ES-I3 (cell line): ENCODE measurements around the gene RBMS3.

Experiments
- H3K36me3 ChIP-seq: 2 replicates; pipeline ENCODE4 v1.6.1; 2013; ENCODE audit warnings: mild to moderate bottlenecking, low read length, control low read depth, moderate library complexity; ENCODE audit not compliant: insufficient read depth
- H3K4me1 ChIP-seq: 2 replicates; pipeline ENCODE4 v1.6.1; 2013; ENCODE audit warnings: mild to moderate bottlenecking, control low read depth, low read length; ENCODE audit not compliant: insufficient read depth
- H3K9ac ChIP-seq: 2 replicates; pipeline ENCODE4 v1.6.1; 2013; ENCODE audit warnings: low read depth, mild to moderate bottlenecking, low read length, moderate library complexity
- H3K9me3 ChIP-seq: 2 replicates; pipeline ENCODE4 v1.6.1; 2013; ENCODE audit warnings: mild to moderate bottlenecking, low read length, moderate library complexity; ENCODE audit not compliant: control insufficient read depth, insufficient read depth

The RBMS3 gene

DNA sequence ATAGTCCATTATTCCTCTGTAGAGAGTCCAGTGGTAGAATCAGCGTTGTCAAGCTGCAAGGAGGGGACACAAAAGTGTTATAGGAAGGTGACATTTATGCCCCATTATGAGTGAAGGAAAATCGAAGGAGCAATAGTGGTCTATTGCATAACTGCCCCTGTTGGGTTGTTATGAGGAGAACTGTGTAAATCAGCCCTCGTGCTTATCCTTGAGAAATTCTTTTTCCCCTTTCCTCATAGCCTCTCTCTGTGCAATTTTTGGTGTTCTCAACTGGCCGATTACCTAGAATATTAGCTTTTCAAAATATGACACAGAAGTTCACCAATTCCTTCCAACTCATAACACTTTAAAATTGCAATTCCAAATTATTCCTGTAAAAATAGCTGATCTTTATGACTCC lies 286.6 kb downstream of the RBMS3 start:
- H3K36me3 ChIP-seq: no peaks in the 10 kb centered on the region
- no peak overlapping the region for H3K9ac ChIP-seq
- no peaks in the 10 kb centered on the region for H3K4me1 ChIP-seq
- no peaks in the 10 kb centered on the region for H3K9me3 ChIP-seq

DNA sequence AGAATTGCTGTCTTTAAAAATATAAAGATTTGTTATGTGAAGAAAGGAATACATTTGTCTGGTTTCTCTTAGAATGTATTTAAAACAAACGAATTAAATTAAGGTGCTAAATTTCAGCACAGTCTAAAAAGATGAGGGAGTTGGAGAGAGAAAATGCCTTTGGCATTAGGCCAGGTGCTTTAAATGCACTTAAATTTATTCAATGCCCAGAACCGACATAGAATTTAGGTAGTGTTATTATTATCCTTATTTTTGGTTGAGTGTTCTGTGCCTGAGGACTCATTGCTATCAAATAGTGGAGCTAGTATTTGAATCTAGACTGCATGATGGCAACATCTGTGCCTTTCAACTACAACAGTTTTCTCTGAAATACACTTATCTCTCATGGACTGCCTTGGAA lies 287.5 kb downstream of the RBMS3 start:
- no peaks in the 10 kb centered on the region for H3K9me3 ChIP-seq
- H3K9ac ChIP-seq: no peak overlapping the region
- no peaks in the 10 kb centered on the region for H3K36me3 ChIP-seq
- H3K4me1 ChIP-seq: no peaks in the 10 kb centered on the region

DNA sequence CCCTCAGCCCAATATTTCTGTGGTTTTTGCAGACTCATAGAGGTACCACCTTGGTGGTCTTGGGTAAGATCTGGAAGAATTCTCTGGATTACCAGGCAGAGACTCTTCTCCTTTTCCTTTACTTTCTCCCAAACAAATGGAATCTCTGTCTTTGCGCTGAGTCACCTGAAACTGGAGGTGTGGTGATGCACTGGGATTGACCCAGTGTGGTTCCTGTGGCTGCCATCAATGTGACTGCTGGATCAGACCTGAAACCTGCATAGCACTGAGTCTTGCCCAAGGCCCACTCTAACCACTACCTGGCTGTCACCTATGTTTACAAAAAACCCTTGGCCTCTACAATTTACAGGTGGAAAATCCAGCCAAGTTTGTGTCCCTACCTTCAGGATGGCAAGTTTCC lies 295.3 kb downstream of the RBMS3 start:
- no peaks in the 10 kb centered on the region for H3K4me1 ChIP-seq
- no peaks in the 10 kb centered on the region for H3K9me3 ChIP-seq
- H3K9ac ChIP-seq: no peak overlapping the region
- no peaks in the 10 kb centered on the region for H3K36me3 ChIP-seq

DNA sequence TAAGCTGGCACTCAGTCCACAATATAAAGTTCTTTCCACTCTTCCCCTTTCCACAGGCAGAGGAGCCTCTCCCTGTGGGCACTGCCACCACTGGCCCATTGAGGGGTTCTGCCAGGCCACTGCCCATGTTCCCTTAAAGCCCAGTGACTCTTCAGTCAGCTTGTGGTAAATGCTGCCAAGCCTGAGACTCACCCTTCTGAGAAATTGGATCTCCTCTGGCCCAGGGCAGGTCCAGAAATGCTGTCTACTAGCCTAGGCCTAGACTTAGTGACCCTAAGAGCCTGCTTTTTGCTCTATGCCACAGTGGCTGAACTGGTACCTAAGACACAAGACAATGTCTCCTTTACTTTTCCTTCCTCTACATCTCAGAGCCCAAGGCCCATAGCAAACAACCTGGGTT lies 295.8 kb downstream of the RBMS3 start:
- no peak overlapping the region for H3K9ac ChIP-seq
- H3K36me3 ChIP-seq: no peaks in the 10 kb centered on the region
- no peaks in the 10 kb centered on the region for H3K4me1 ChIP-seq
- H3K9me3 ChIP-seq: no peaks in the 10 kb centered on the region

DNA sequence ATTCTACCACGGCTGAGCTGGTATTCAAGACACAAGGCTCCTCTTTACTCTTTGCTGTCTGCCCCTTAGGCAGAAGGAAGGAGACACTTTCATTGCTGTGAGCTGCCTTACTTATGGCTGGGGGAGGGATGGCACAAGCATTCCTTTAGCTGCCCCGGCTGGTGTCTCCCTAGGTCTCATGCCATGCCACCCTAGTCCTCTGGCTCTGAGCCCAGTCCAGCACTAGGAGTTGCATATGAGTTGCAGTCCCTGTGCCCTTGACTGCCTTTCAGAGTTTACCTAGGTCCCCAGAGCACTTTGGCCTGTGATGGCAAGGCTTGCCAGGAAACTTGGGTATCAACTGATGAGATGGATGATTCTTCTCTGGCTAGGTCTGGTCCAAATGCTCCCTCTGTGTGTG lies 296.4 kb downstream of the RBMS3 start:
- H3K9me3 ChIP-seq: no peaks in the 10 kb centered on the region

DNA sequence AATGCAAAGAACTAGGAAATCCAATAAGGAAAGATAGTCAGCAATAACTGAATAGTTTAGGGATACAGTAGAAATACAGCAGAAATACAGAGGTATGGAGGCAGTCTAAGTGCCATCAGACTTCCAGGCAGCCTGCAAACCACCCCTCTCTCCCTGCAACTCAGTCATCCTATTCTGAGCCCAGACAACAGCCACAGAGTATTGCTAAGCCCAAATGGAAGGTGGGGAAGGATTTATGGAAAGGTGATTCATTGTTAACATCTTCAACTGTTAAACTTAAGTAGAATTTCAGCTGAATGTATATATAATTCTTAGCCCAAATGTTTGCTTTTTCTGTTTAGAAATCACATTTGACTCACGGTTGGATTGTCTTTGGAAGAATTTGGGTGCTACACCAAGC lies 300.4 kb downstream of the RBMS3 start:
- no peaks in the 10 kb centered on the region for H3K9me3 ChIP-seq
- no peak overlapping the region for H3K9ac ChIP-seq
- no peaks in the 10 kb centered on the region for H3K36me3 ChIP-seq
- H3K4me1 ChIP-seq: no peaks in the 10 kb centered on the region

More for the DNA sequence above, 296.4 kb downstream of the RBMS3 start:
- Histone ChIP-seq H3K4me1 (no peaks in the 10 kb centered on the region), H3K36me3 (no peaks in the 10 kb centered on the region), H3K9ac (no peak overlapping the region)

DNA sequence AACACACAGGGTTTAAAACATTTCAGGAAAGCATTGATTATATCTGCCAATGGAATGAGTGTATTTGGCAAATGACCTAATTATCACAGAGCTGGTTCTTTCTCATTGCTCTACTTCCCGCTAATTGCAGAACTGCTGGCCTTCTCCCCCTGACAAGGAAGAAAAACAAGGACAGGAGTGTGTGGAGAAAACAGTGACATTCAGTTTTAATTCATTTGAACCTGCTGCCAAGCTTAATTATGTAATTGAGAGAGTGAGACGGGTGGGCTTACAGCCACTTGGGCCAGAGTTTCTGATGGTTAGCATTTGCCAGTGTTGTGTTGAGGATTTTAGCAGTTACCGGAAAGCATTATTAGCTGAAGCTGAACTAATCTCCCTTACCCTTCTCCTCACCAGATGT lies 301.4 kb downstream of the RBMS3 start:
- Histone ChIP-seq H3K36me3 (no peaks in the 10 kb centered on the region), H3K9ac (no peak overlapping the region), H3K9me3 (no peaks in the 10 kb centered on the region), H3K4me1 (no peaks in the 10 kb centered on the region)

DNA sequence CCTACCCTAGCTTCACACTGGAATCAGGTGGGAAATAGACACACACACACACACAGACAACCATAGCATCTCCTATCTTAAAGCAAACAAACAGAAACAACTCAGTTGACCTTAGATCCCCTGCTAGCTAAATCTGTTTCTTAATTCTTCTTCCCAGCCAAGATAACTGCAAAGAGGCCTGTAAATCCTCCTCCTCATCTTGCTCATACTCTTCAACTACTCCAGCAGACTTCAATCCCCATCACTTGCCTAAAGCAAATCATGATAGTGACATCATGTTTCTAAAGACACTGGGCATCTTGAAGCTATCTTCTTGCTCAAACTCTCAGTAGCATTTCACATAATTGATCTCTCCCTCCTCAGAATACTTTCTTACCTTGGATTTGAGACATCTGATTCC lies 303.0 kb downstream of the RBMS3 start:
- Histone ChIP-seq H3K36me3 (no peaks in the 10 kb centered on the region), H3K4me1 (no peaks in the 10 kb centered on the region), H3K9me3 (no peaks in the 10 kb centered on the region), H3K9ac (no peak overlapping the region)

DNA sequence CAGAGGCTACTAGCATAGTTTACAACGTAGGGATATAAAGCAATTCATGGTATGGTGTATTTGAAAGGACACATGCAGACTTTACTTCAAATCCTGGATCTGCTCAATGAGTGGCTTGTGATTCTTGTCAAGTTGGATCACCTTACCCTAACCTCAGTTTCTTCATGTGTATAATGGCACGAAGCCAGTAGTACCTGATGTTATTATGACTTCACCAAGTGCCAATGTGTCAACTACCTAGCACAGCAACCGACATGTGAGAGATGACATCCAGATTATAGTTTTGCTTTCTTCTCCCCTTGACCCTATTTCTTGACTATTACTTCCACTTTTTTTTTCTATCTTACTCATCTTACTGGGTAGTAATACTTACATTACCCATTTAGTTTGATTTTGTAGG lies 304.5 kb downstream of the RBMS3 start:
- no peaks in the 10 kb centered on the region for H3K9me3 ChIP-seq

DNA sequence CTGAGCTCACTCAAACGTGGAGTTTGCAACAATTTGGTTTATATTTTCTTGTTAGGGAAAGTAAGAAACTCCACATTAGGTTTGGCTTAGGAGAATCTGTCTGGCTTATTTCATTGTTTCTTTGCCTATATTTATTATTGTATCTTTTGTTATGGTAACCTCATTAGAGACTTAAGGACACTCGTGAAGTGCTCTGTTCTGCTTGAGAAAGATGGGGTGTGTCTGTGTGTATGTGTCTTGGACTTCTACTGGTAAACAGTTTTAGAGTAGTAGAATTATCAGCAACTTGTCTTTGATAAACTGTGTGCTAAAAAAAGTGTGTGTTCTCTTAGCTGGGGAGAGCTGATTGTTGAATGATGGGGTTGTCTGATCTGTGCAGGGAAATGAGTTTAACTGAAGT lies 306.5 kb downstream of the RBMS3 start:
- Histone ChIP-seq H3K9ac (no peak overlapping the region), H3K9me3 (no peaks in the 10 kb centered on the region), H3K4me1 (no peaks in the 10 kb centered on the region), H3K36me3 (no peaks in the 10 kb centered on the region)

More for the DNA sequence above, 304.5 kb downstream of the RBMS3 start:
- no peaks in the 10 kb centered on the region for H3K4me1 ChIP-seq
- H3K36me3 ChIP-seq: no peaks in the 10 kb centered on the region
- H3K9ac ChIP-seq: no peak overlapping the region

DNA sequence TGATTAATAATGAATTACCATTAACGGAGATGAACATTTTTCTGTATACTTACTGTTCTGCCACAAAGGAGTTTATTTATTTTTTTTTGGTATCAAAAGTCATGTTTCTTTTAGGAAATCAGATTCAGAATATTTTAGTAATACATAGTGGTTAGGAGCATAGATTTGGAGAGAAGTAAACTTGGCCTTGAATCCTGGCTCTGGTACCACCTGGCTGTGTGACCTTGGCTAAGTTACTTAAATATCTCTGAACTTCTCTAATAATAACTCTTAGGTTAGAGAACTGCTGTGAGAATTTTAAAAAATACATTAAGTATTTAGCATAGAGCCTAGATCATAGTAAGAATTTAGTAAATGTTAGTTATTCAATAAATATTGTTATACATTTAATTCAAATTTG lies 309.1 kb downstream of the RBMS3 start:
- Histone ChIP-seq H3K9ac (no peak overlapping the region), H3K36me3 (no peaks in the 10 kb centered on the region), H3K4me1 (no peaks in the 10 kb centered on the region), H3K9me3 (no peaks in the 10 kb centered on the region)

DNA sequence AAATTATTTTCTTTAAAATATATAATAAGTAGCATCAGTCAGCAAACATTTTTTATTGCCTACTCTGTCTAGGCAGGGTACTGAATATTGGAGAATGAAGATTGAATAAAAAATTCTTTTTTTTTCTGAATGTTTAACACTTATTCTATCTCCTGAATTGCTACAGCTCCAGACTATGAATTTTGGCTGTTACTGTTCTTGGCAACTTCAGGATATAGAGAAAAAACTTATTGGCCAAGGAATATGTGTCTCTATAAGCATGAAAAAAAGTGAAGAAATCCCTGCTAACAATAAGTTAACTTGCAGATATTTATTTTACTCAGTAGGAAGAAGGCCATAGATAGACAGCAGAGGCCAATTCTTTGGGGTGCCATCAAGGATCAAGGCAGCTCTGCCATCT lies 309.6 kb downstream of the RBMS3 start:
- no peaks in the 10 kb centered on the region for H3K9me3 ChIP-seq
- H3K36me3 ChIP-seq: no peaks in the 10 kb centered on the region
- no peaks in the 10 kb centered on the region for H3K4me1 ChIP-seq
- no peak overlapping the region for H3K9ac ChIP-seq

DNA sequence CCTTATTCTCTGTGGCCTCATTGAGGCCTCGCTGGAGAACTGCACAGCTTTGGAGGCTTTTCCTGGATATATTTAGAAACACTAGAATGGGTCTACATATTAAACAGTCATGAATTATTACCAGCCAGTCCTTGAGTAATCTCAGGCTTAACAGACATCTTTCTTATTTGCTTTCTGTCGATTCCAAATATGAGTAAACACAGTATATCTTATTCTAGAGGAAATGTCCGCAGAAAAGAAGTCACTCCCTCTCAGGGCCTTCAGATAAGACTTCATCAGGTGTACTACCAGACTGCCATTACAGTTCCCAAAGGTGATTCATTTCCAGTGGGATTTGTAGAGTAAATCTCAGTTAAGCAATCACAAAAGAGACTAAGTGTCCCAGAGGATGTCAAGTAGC lies 310.7 kb downstream of the RBMS3 start:
- H3K36me3 ChIP-seq: no peaks in the 10 kb centered on the region
- no peaks in the 10 kb centered on the region for H3K4me1 ChIP-seq
- no peaks in the 10 kb centered on the region for H3K9me3 ChIP-seq
- no peak overlapping the region for H3K9ac ChIP-seq

DNA sequence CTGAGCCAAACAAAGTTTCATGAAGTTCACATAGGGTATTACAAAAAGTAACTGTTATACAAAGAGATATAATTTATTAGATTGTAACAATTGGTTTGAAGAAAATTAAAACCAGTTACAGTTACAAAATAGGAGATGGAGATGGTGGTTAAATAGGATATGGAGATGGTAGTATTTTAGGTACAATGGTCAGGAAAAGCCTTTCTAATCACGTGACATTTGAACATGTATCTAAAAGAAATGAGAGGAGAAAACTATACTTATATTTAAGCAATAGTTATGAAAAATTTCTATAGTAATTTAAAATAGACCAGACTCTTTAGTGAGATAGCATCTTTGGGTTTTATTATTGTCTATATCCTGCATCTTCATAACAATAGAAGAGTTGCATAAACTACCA lies 312.9 kb downstream of the RBMS3 start:
- H3K36me3 ChIP-seq: no peaks in the 10 kb centered on the region
- no peak overlapping the region for H3K9ac ChIP-seq
- no peaks in the 10 kb centered on the region for H3K4me1 ChIP-seq

DNA sequence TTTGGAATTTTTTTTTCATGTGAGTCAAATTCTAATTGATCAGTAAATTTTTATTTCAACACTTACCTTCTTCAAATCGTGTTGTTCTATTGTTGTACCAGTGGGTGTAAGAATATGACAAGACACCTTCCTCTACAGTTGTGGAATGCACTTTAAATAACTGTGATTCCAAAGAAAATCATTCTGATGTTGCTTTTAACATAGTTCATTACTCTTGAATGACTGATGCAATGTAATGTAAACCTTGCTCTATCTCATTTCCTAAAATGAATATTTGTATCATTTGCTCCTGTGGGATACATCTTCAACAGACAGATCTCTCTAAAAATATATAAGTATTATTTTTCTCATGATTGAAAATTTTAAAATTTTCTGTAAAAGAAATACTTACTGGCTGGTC lies 313.4 kb downstream of the RBMS3 start:
- H3K4me1 ChIP-seq: no peaks in the 10 kb centered on the region
- no peaks in the 10 kb centered on the region for H3K9me3 ChIP-seq
- H3K36me3 ChIP-seq: no peaks in the 10 kb centered on the region
- no peak overlapping the region for H3K9ac ChIP-seq

More for the DNA sequence above, 312.9 kb downstream of the RBMS3 start:
- H3K9me3 ChIP-seq: no peaks in the 10 kb centered on the region

DNA sequence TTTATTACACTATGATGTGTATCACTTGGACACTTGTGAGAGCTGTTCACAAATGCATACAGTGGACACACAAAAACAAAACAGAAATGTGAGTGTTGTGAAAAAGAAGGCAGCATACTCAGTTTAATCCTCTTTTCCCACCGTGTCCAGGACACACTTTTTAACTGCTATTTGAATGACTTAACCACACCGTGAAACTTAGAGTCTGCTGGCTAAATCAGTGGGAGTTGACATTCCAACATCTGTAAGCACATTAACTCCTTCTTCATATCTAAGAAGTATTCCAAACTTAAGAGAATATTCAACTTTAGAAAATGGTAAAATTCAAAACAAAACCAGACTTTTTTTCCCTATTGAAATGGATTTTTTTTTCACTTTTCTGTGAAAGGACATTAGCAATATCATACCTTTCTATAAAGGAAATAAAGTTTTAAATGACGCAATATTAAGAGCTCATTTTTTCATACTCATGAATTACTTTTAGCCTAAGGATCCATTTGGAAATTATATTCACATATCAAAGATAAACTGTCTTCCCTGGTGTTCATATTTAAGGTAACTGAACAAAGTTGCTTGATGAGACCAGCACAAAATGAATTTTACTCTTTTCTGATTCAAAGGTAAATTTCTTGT lies 316.6 kb downstream of the RBMS3 start:
- H3K9ac ChIP-seq: no peak overlapping the region

More for the DNA sequence above, 316.6 kb downstream of the RBMS3 start:
- Histone ChIP-seq H3K36me3 (no peaks in the 10 kb centered on the region), H3K4me1 (no peaks in the 10 kb centered on the region), H3K9me3 (no peaks in the 10 kb centered on the region)
